OCI-M1 (cell line): Measurements from ENCODE around the gene KCNJ1.
A peak's percentile ranks its signal among the peaks of the same experiment; 100 is the strongest.

Experiments
- DNase-seq: peaks from one replicate; lab custom pipeline; 2025; lab: John Stamatoyannopoulos, UW

The KCNJ1 gene

GRCh38 chr11:128882451-128882850 is 15.4 kb upstream of the KCNJ1 start:
- DNase-seq: no peak

GRCh38 chr11:128881221-128881620 is 14.1 kb upstream of the KCNJ1 start:
- DNase-seq: no peak

GRCh38 chr11:128879817-128880216 is 12.7 kb upstream of the KCNJ1 start:
- DNase-seq: no peak

GRCh38 chr11:128878455-128878854 is 11.4 kb upstream of the KCNJ1 start:
- DNase-seq: no peak

GRCh38 chr11:128877726-128878125 is 10.6 kb upstream of the KCNJ1 start:
- no peak for DNase-seq

- DNase-seq: no peak
Observed at GRCh38 chr11:128876133-128876650, 9.1 kb upstream of the KCNJ1 start.

GRCh38 chr11:128874427-128874826 is 7.3 kb upstream of the KCNJ1 start:
- DNase-seq: no peak

- DNase-seq: no peak
Observed at GRCh38 chr11:128872594-128872993, 5.5 kb upstream of the KCNJ1 start.

GRCh38 chr11:128872094-128872493 is 5.0 kb upstream of the KCNJ1 start:
- DNase-seq: no peak

- DNase-seq: no peak
Observed at GRCh38 chr11:128871168-128871610, 4.1 kb upstream of the KCNJ1 start.

- DNase-seq: no peak
Observed at GRCh38 chr11:128868841-128869671, 2.0 kb upstream of the KCNJ1 start.

GRCh38 chr11:128865490-128865889 is 1.6 kb downstream of the KCNJ1 start:
- no peak for DNase-seq

GRCh38 chr11:128862908-128863660 is 4.0 kb downstream of the KCNJ1 start:
- DNase-seq: no peak

GRCh38 chr11:128862406-128862805 is 4.7 kb downstream of the KCNJ1 start:
- no peak for DNase-seq

- no peak for DNase-seq
Observed at GRCh38 chr11:128860571-128861361, 6.3 kb downstream of the KCNJ1 start.

GRCh38 chr11:128859563-128860441 is 7.3 kb downstream of the KCNJ1 start:
- DNase-seq: peak; percentile 78

GRCh38 chr11:128857341-128857740 is 9.8 kb downstream of the KCNJ1 start:
- DNase-seq: no peak

GRCh38 chr11:128856241-128856640 is 10.9 kb downstream of the KCNJ1 start:
- DNase-seq: no peak

GRCh38 chr11:128854841-128855240 is 12.3 kb downstream of the KCNJ1 start:
- no peak for DNase-seq

- DNase-seq: no peak
Observed at GRCh38 chr11:128853559-128853958, 13.5 kb downstream of the KCNJ1 start.
